Natural killer cell (primary cell): ENCODE measurements around the gene RBFOX1. TPM values are rescaled to one million over a fixed set of nuclear protein-coding genes. Genes with fewer than 3 reads are reported as not detected.

Experiments
- ATAC-seq, 3 donors: fragments of 150-1000 bp in 2 of 3; fragments of 200-7000 bp in 1 of 3; cut with Tn5 transposase; 1 replicate in 1 of 3; 2 replicates in 2 of 3; pipeline ENCODE4 v1.10.0; 2021; ENCODE audit warnings: mild to moderate bottlenecking in 2 of 3, moderate library complexity in 2 of 3
- DNase-seq, 2 donors: peaks; one replicate each; pipeline versions ENCODE4 v3.0.0 to v3.0.0-alpha.2; 2013 to 2021; ENCODE audit warnings: mixed read lengths in 1 of 2
- H3K27ac ChIP-seq: one replicate; pipeline ENCODE4 v1.5.1; 2013; ENCODE audit warnings: mild to moderate bottlenecking, low read length
- H3K27me3 ChIP-seq: one replicate; pipeline ENCODE4 v1.6.1; 2013; ENCODE audit warnings: low read length; ENCODE audit not compliant: control insufficient read depth, insufficient read depth
- H3K36me3 ChIP-seq: one replicate; pipeline ENCODE4 v1.6.1; 2013; ENCODE audit warnings: low read length; ENCODE audit not compliant: control insufficient read depth, insufficient read depth
- H3K4me1 ChIP-seq: one replicate; pipeline ENCODE4 v1.6.1; 2013; ENCODE audit warnings: low read length; ENCODE audit not compliant: control insufficient read depth, insufficient read depth
- H3K4me3 ChIP-seq: one replicate; pipeline ENCODE4 v1.5.1; 2013; ENCODE audit warnings: low read length
- H3K9me3 ChIP-seq: one replicate; pipeline ENCODE4 v1.6.1; 2013; ENCODE audit warnings: low read length; ENCODE audit not compliant: control insufficient read depth, insufficient read depth
- H3K27ac Mint-ChIP-seq, 2 donors: one replicate each; pipeline ENCODE4 v1.8.0; 2022; ENCODE audit warnings: mild to moderate bottlenecking in 2 of 2, mixed read lengths in 2 of 2, moderate library complexity in 1 of 2
- H3K27me3 Mint-ChIP-seq, 2 donors: one replicate each; pipeline ENCODE4 v1.8.0; 2022; ENCODE audit warnings: low read depth in 2 of 2, mixed read lengths in 2 of 2
- H3K36me3 Mint-ChIP-seq: one replicate; pipeline ENCODE4 v1.8.0; 2022; ENCODE audit warnings: mixed read lengths
- H3K4me1 Mint-ChIP-seq, 2 donors: one replicate each; pipeline ENCODE4 v1.8.0; 2022; ENCODE audit warnings: mixed read lengths in 2 of 2
- H3K4me3 Mint-ChIP-seq: one replicate; pipeline ENCODE4 v1.8.0; 2022; ENCODE audit warnings: mild to moderate bottlenecking, moderate library complexity, mixed read lengths
- H3K9me3 Mint-ChIP-seq, 2 donors: one replicate each; pipeline ENCODE4 v1.8.0; 2022; ENCODE audit warnings: mixed read lengths in 2 of 2
- CTCF ChIP-seq: fragments of 200-600 bp; IDR thresholded peaks from one replicate; pipeline ENCODE4 v1.8.0; 2022; ENCODE audit warnings: antibody characterized with exemption
- WGBS: methylation state at CpG from one replicate; pipeline ENCODE4 v1.1.7; 2013; ENCODE audit warnings: missing lambda C conversion rate; ENCODE audit not compliant: insufficient coverage; 5-methylcytosine and 5-hydroxymethylcytosine counted together
- intact Hi-C: fragments of 100-400 bp; cut with micrococcal nuclease; formaldehyde crosslinking; loops from one replicate; pipeline ENCODE4 v1.14.2; 2022
- total RNA-seq, 4 donors: library from RNA; stranded (reverse); fragments of 120-200 nt in 1 of 4; gene quantifications; one replicate each; pipeline versions ENCODE4 v1.2.3 to v1.2.4, GENCODE V29; 2013 to 2022

RBFOX1 gene
- total RNA-seq, 3 donors from 2014 or later (not counting 1 experiment from before 2014, with no cell fraction given): not detected

- no peaks in the 10 kb centered on the region for H3K4me1 Mint-ChIP-seq
- WGBS: 94% methylated on average over 6 of the region's 6 CpGs
- H3K27ac Mint-ChIP-seq: no peak overlapping the region
- TF ChIP-seq CTCF: no peak
- H3K36me3 ChIP-seq: no peaks in the 10 kb centered on the region
- no peaks in the 10 kb centered on the region for H3K36me3 Mint-ChIP-seq
- no peaks in the 10 kb centered on the region for H3K27me3 Mint-ChIP-seq
- no peaks in the 10 kb centered on the region for H3K4me1 ChIP-seq
- H3K4me3 ChIP-seq: no peak overlapping the region
- H3K4me3 Mint-ChIP-seq: no peak overlapping the region
- H3K9me3 ChIP-seq: no peaks in the 10 kb centered on the region
- H3K9me3 Mint-ChIP-seq: peaks cover 0 to 3% of the 10 kb centered on the region in 2 donors
- ATAC-seq (no peak), DNase-seq (no peak)
- intact Hi-C loops: no loop called here
- no peaks in the 10 kb centered on the region for H3K27me3 ChIP-seq
- H3K27ac ChIP-seq: no peak overlapping the region
Measured at GRCh38 chr16:7584561-7584960, 251.9 kb downstream of the RBFOX1 start.

- H3K27ac Mint-ChIP-seq: no peak overlapping the region
- intact Hi-C loops: no loop called here
- Histone ChIP-seq H3K36me3 (no peaks in the 10 kb centered on the region), H3K27ac (no peak overlapping the region), H3K4me3 (no peak overlapping the region), H3K27me3 (no peaks in the 10 kb centered on the region), H3K9me3 (no peaks in the 10 kb centered on the region), H3K4me1 (no peaks in the 10 kb centered on the region)
- H3K36me3 Mint-ChIP-seq: no peaks in the 10 kb centered on the region
- H3K4me1 Mint-ChIP-seq: no peaks in the 10 kb centered on the region
- DNase-seq: no peak
- H3K4me3 Mint-ChIP-seq: no peak overlapping the region
- no peak for ATAC-seq
- WGBS: 86% methylated on average over 2 of the region's 4 CpGs
- no peak for TF ChIP-seq CTCF
- peaks cover 0 to 3% of the 10 kb centered on the region in 2 donors for H3K9me3 Mint-ChIP-seq
- H3K27me3 Mint-ChIP-seq: no peaks in the 10 kb centered on the region
Measured at GRCh38 chr16:7585705-7586104, 253.1 kb downstream of the RBFOX1 start.

- Mint-ChIP-seq H3K4me3 (no peak overlapping the region), H3K27ac (no peak overlapping the region), H3K9me3 (no peaks in the 10 kb centered on the region), H3K4me1 (no peaks in the 10 kb centered on the region), H3K27me3 (no peaks in the 10 kb centered on the region), H3K36me3 (no peaks in the 10 kb centered on the region)
- TF ChIP-seq CTCF: no peak
- no peak overlapping the region for H3K27ac ChIP-seq
- H3K27me3 ChIP-seq: no peaks in the 10 kb centered on the region
- no peak overlapping the region for H3K4me3 ChIP-seq
- H3K4me1 ChIP-seq: no peaks in the 10 kb centered on the region
- WGBS: 90% methylated on average over 4 of the region's 4 CpGs
- ATAC-seq: no peak
- intact Hi-C loops: no loop called here
- DNase-seq: no peak
- H3K36me3 ChIP-seq: no peaks in the 10 kb centered on the region
- no peaks in the 10 kb centered on the region for H3K9me3 ChIP-seq
Measured at GRCh38 chr16:7590934-7591333, 258.3 kb downstream of the RBFOX1 start.

- DNase-seq (no peak), ATAC-seq (no peak)
- 96% methylated on average over 2 of the region's 11 CpGs for WGBS
- H3K4me3 Mint-ChIP-seq: no peak overlapping the region
- H3K9me3 ChIP-seq: no peaks in the 10 kb centered on the region
- no peaks in the 10 kb centered on the region for H3K27me3 ChIP-seq
- H3K27me3 Mint-ChIP-seq: no peaks in the 10 kb centered on the region
- intact Hi-C loops: no loop called here
- H3K27ac Mint-ChIP-seq: no peak overlapping the region
- peaks cover 0 to 5% of the 10 kb centered on the region in 2 donors for H3K9me3 Mint-ChIP-seq
- no peak overlapping the region for H3K4me3 ChIP-seq
- H3K36me3 Mint-ChIP-seq: no peaks in the 10 kb centered on the region
- no peak overlapping the region for H3K27ac ChIP-seq
- no peak for TF ChIP-seq CTCF
- H3K4me1 Mint-ChIP-seq: no peaks in the 10 kb centered on the region
- H3K4me1 ChIP-seq: no peaks in the 10 kb centered on the region
- no peaks in the 10 kb centered on the region for H3K36me3 ChIP-seq
Measured at GRCh38 chr16:7596308-7596707, 263.7 kb downstream of the RBFOX1 start.
